NT2/D1 (cell line): ENCODE data around the gene ACTBL2.

Source experiments
- SUZ12 ChIP-seq: IDR thresholded peaks from 2 replicates; pipeline ENCODE4 v1.6.1; 2011; ENCODE audit not compliant: insufficient read length, insufficient read depth; ENCODE audit errors: extremely low read depth
- ZNF274 ChIP-seq: IDR thresholded peaks from 2 replicates; pipeline ENCODE4 v1.6.1; 2011; ENCODE audit warnings: mild to moderate bottlenecking, low read depth, low read length

DNA sequence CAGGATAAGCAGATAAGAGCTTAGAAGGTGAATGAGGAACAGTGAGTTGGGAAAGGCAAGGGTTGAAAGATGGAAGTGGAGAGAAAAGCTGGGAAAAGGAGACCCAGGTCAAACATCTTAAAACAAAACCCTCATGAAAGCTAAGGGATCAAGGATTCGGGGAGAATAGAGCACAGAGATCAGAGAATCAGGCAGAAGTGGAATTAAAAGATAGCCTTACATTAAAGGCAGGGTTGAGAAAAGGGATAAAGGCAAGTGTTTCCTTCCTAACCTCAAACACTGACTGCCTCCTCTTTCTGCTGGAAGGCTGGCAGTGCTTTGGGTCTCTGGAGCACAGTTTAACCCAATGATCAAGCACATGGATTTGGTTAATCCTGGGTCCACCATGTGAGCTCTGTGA is 28.7 kb upstream of the ACTBL2 start:
- TF ChIP-seq SUZ12 (no peak), ZNF274 (no peak)
